GM12865 (cell line): Measurements from ENCODE around the gene ACOT12.

Experiments used
- DNase-seq: peaks from one replicate; pipeline ENCODE4 v3.0.0; 2010; ENCODE audit warnings: low read depth
- H3K4me3 ChIP-seq: 2 replicates; pipeline ENCODE4 v1.5.1; 2011; ENCODE audit warnings: mild to moderate bottlenecking, low read depth, low read length, control low read depth
- CTCF ChIP-seq: IDR thresholded peaks from 2 replicates; pipeline ENCODE4 v1.5.1; 2011; ENCODE audit warnings: low read length, control low read depth, low read depth, inconsistent platforms; ENCODE audit not compliant: insufficient read depth; ENCODE audit errors: missing control alignments

Gene ACOT12

GRCh38 chr5:81335946-81336345 lies 58.0 kb downstream of the ACOT12 start:
- no peak overlapping the region for H3K4me3 ChIP-seq
- DNase-seq = no peak
- TF ChIP-seq CTCF = no peak

GRCh38 chr5:81334304-81335061 lies 59.5 kb downstream of the ACOT12 start:
- H3K4me3 ChIP-seq = no peak overlapping the region
- no peak for TF ChIP-seq CTCF
- DNase-seq = no peak

- no peak overlapping the region for H3K4me3 ChIP-seq
- no peak for TF ChIP-seq CTCF
- no peak for DNase-seq
Measured at GRCh38 chr5:81326554-81326953, 67.4 kb downstream of the ACOT12 start.

GRCh38 chr5:81317536-81317935 lies 76.4 kb downstream of the ACOT12 start:
- no peak overlapping the region for H3K4me3 ChIP-seq
- TF ChIP-seq CTCF = no peak
- no peak for DNase-seq

- no peak for DNase-seq
- H3K4me3 ChIP-seq = no peak overlapping the region
- TF ChIP-seq CTCF = no peak
Measured at GRCh38 chr5:81316571-81316970, 77.4 kb downstream of the ACOT12 start.

- no peak overlapping the region for H3K4me3 ChIP-seq
- TF ChIP-seq CTCF = no peak
- no peak for DNase-seq
Measured at GRCh38 chr5:81315830-81316229, 78.1 kb downstream of the ACOT12 start.

GRCh38 chr5:81315336-81315735 lies 78.6 kb downstream of the ACOT12 start:
- no peak for TF ChIP-seq CTCF
- DNase-seq = no peak

More at GRCh38 chr5:81315336-81315735, 78.6 kb downstream of the ACOT12 start:
- H3K4me3 ChIP-seq = no peak overlapping the region
